ENCODE data around the gene PRAMEF5.
A peak's percentile ranks its signal among the peaks of the same experiment; 100 is the strongest.
"Not testable (repeated sequence)": the region's sequence is repeated elsewhere in the genome, so short reads cannot be mapped to it uniquely, and the experiment has no call there.

PRAMEF5 gene

DNA sequence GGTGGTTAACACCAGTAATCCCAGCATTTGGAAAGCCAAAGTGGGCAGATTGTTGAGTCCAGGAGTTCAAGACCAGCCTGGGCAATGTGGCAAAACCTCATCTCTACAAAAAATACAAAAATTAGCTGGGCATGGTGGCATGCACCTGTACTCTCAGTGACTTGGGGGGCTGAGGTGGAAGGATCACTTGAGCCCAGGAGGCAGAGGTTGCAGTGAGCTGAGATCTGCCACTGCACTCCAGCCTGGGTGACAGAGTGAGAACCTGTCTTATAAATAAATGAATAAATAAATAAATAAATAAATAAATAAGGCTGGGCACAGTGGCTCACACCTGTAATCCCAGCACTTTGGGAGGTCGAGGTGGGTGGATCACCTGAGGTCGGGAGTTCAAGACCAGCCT is 21.9 kb upstream of the PRAMEF5 start:
- not testable (repeated sequence) for H2BK120ac ChIP-seq (ENCODE audit: insufficient read depth, low read length, poor library complexity); H3K36me3 ChIP-seq (ENCODE audit: control insufficient read depth in 1 of 2, insufficient read depth in 2 of 2, low read length in 2 of 2); DNase-seq; H4K8ac ChIP-seq (ENCODE audit: low read depth, low read length); H3K9ac ChIP-seq (ENCODE audit: low read length); H3K79me2 ChIP-seq (ENCODE audit: control insufficient read depth, insufficient read depth, low read length, poor library complexity); H4K91ac ChIP-seq (ENCODE audit: low read depth, low read length); H3K18ac ChIP-seq (ENCODE audit: low read length); H3K23ac ChIP-seq (ENCODE audit: low read length); H3K4me3 ChIP-seq (ENCODE audit: low read depth, low read length); H2BK12ac ChIP-seq (ENCODE audit: low read length); H2BK5ac ChIP-seq (ENCODE audit: low read depth, low read length, poor library complexity); H3K4ac ChIP-seq (ENCODE audit: low read depth, low read length); H3K4me1 ChIP-seq (ENCODE audit: control insufficient read depth in 1 of 2, insufficient read depth in 2 of 2, low read length in 2 of 2); H2AK5ac ChIP-seq (ENCODE audit: low read length); H3K27me3 ChIP-seq (ENCODE audit: insufficient read depth, low read length); H3K27ac ChIP-seq (ENCODE audit: low read depth, low read length); H3K79me1 ChIP-seq (ENCODE audit: low read length); H3K14ac ChIP-seq (ENCODE audit: low read length); H2AFZ ChIP-seq (ENCODE audit: insufficient read depth, low read length, poor library complexity); H4K12ac ChIP-seq (ENCODE audit: low read depth, low read length); H3K4me2 ChIP-seq (ENCODE audit: low read length)
- no CpG with 5 or more reads among the region's 2 CpGs for WGBS (ENCODE audit: extremely low coverage, insufficient coverage, insufficient read length)
- H3K9me3 ChIP-seq (ENCODE audit: insufficient read depth, low read depth, low read length): peaks cover 40% of the 10 kb centered on the region

DNA sequence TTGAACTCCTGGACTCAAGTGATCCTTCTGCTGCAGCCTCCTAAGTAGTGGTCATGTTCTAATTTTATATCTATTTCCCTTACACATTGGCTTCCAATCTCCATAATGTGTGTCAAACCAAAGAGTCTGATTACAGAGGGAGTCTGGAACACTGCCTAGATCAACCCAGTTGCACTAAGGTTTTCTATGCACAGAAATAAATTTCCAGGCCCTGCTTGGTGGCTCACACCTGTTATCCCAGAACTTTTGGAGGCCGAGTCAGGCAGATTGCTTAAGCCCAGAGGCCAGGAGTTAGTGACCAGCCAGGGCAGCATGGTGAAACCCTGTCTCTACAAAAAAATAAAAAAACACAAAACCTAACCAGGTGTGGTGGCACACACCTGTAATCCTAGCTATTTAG is 19.9 kb upstream of the PRAMEF5 start:
- not testable (repeated sequence) for H3K4ac ChIP-seq (ENCODE audit: low read depth, low read length); H2AK5ac ChIP-seq (ENCODE audit: low read length); H3K36me3 ChIP-seq (ENCODE audit: control insufficient read depth in 1 of 2, insufficient read depth in 2 of 2, low read length in 2 of 2); H4K12ac ChIP-seq (ENCODE audit: low read depth, low read length); H3K23ac ChIP-seq (ENCODE audit: low read length); H3K14ac ChIP-seq (ENCODE audit: low read length); H3K4me1 ChIP-seq (ENCODE audit: control insufficient read depth in 1 of 2, insufficient read depth in 2 of 2, low read length in 2 of 2); H2BK5ac ChIP-seq (ENCODE audit: low read depth, low read length, poor library complexity); H4K8ac ChIP-seq (ENCODE audit: low read depth, low read length); H3K79me2 ChIP-seq (ENCODE audit: control insufficient read depth, insufficient read depth, low read length, poor library complexity); H3K18ac ChIP-seq (ENCODE audit: low read length); H3K27me3 ChIP-seq (ENCODE audit: insufficient read depth, low read length); H3K4me3 ChIP-seq (ENCODE audit: low read depth, low read length); H4K91ac ChIP-seq (ENCODE audit: low read depth, low read length); H2BK12ac ChIP-seq (ENCODE audit: low read length); H3K4me2 ChIP-seq (ENCODE audit: low read length); H2AFZ ChIP-seq (ENCODE audit: insufficient read depth, low read length, poor library complexity); H2BK120ac ChIP-seq (ENCODE audit: insufficient read depth, low read length, poor library complexity); H3K9ac ChIP-seq (ENCODE audit: low read length); H3K27ac ChIP-seq (ENCODE audit: low read depth, low read length); H3K79me1 ChIP-seq (ENCODE audit: low read length)
- DNase-seq: peak in 1 of 2 donors; percentile 1
- H3K9me3 ChIP-seq (ENCODE audit: insufficient read depth, low read depth, low read length): peaks cover 36% of the 10 kb centered on the region
- WGBS (ENCODE audit: extremely low coverage, insufficient coverage, insufficient read length): no CpG with 5 or more reads among the region's 1 CpG

DNA sequence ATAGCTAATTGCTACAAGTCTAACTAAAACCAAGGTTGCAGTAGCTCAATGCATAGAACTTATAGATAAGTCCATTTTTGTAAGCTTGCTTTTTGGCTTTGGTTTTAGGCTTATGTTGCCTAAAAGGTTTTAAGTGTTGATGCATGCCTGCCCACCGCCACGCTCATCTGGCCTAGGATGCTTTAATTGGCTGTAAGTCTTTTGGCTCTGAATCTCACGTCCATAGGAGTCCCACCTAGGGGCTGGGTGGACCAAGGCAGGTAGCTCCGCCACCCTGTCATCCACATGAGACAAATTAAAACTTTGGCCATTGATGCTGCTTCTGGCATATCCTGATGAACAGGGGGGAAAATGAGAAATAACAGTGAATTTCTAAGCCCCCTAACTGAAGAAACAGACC is 16.4 kb upstream of the PRAMEF5 start:
- H3K23ac ChIP-seq (ENCODE audit: low read length); H4K91ac ChIP-seq (ENCODE audit: low read depth, low read length); H4K12ac ChIP-seq (ENCODE audit: low read depth, low read length); H2BK12ac ChIP-seq (ENCODE audit: low read length); H2AK5ac ChIP-seq (ENCODE audit: low read length); H3K36me3 ChIP-seq (ENCODE audit: control insufficient read depth in 1 of 2, insufficient read depth in 2 of 2, low read length in 2 of 2); H2BK120ac ChIP-seq (ENCODE audit: insufficient read depth, low read length, poor library complexity); H2AFZ ChIP-seq (ENCODE audit: insufficient read depth, low read length, poor library complexity); H3K4me1 ChIP-seq (ENCODE audit: control insufficient read depth in 1 of 2, insufficient read depth in 2 of 2, low read length in 2 of 2); H3K79me1 ChIP-seq (ENCODE audit: low read length); H3K18ac ChIP-seq (ENCODE audit: low read length); DNase-seq; H3K4me3 ChIP-seq (ENCODE audit: low read depth, low read length); H3K9ac ChIP-seq (ENCODE audit: low read length); H2BK5ac ChIP-seq (ENCODE audit: low read depth, low read length, poor library complexity); H3K14ac ChIP-seq (ENCODE audit: low read length); H3K4ac ChIP-seq (ENCODE audit: low read depth, low read length); H3K79me2 ChIP-seq (ENCODE audit: control insufficient read depth, insufficient read depth, low read length, poor library complexity); H3K27ac ChIP-seq (ENCODE audit: low read depth, low read length); H3K4me2 ChIP-seq (ENCODE audit: low read length); H4K8ac ChIP-seq (ENCODE audit: low read depth, low read length); H3K27me3 ChIP-seq (ENCODE audit: insufficient read depth, low read length): not testable (repeated sequence)
- peaks cover 40% of the 10 kb centered on the region for H3K9me3 ChIP-seq (ENCODE audit: insufficient read depth, low read depth, low read length)
- WGBS (ENCODE audit: extremely low coverage, insufficient coverage, insufficient read length): no CpG with 5 or more reads among the region's 4 CpGs

DNA sequence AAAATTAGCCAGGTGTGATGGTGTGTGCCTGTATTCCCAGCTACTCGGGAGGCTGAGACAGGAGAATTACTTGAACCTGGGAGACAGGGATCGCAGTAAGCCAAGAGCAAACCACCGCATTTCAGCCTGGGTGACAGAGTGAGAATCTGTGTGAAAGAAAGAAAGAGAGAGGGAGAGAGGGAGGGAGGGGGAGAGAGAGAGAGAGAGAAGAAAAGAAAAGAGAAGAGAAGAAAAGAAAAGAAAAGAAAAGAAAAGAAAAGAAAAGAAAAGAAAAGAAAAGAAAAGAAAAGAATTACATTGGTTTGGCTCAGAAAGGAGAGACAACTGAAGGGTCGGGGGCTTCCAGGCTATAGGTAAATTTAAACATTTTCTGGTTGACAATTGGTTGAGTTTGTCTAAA is 14.4 kb upstream of the PRAMEF5 start:
- not testable (repeated sequence) for H3K36me3 ChIP-seq (ENCODE audit: control insufficient read depth in 1 of 2, insufficient read depth in 2 of 2, low read length in 2 of 2); H3K18ac ChIP-seq (ENCODE audit: low read length); H3K27me3 ChIP-seq (ENCODE audit: insufficient read depth, low read length); H4K91ac ChIP-seq (ENCODE audit: low read depth, low read length); H2BK5ac ChIP-seq (ENCODE audit: low read depth, low read length, poor library complexity); H2BK12ac ChIP-seq (ENCODE audit: low read length); H3K4me1 ChIP-seq (ENCODE audit: control insufficient read depth in 1 of 2, insufficient read depth in 2 of 2, low read length in 2 of 2); H3K79me2 ChIP-seq (ENCODE audit: control insufficient read depth, insufficient read depth, low read length, poor library complexity); H3K23ac ChIP-seq (ENCODE audit: low read length); H3K9ac ChIP-seq (ENCODE audit: low read length); H3K4ac ChIP-seq (ENCODE audit: low read depth, low read length); H3K4me3 ChIP-seq (ENCODE audit: low read depth, low read length); H2AFZ ChIP-seq (ENCODE audit: insufficient read depth, low read length, poor library complexity); H2AK5ac ChIP-seq (ENCODE audit: low read length); H3K4me2 ChIP-seq (ENCODE audit: low read length); H3K27ac ChIP-seq (ENCODE audit: low read depth, low read length); H3K14ac ChIP-seq (ENCODE audit: low read length); H4K12ac ChIP-seq (ENCODE audit: low read depth, low read length); H4K8ac ChIP-seq (ENCODE audit: low read depth, low read length); H2BK120ac ChIP-seq (ENCODE audit: insufficient read depth, low read length, poor library complexity); DNase-seq; H3K79me1 ChIP-seq (ENCODE audit: low read length)
- peaks cover 38% of the 10 kb centered on the region for H3K9me3 ChIP-seq (ENCODE audit: insufficient read depth, low read depth, low read length)
- no CpG with 5 or more reads among the region's 4 CpGs for WGBS (ENCODE audit: extremely low coverage, insufficient coverage, insufficient read length)
